GM18499 (cell line): ENCODE data around the gene SH2D3A.
"Not testable (repeated sequence)": the region's sequence is repeated elsewhere in the genome, so short reads cannot be mapped to it uniquely, and the experiment has no call there.

Experiments
- ATAC-seq: cut with Tn5 transposase; IDR thresholded peaks from one replicate; pipeline ENCODE4 v1.9.1; 2021; ENCODE audit warnings: moderate number of reproducible peaks; ENCODE audit not compliant: insufficient read depth, unreplicated experiment

SH2D3A gene

DNA sequence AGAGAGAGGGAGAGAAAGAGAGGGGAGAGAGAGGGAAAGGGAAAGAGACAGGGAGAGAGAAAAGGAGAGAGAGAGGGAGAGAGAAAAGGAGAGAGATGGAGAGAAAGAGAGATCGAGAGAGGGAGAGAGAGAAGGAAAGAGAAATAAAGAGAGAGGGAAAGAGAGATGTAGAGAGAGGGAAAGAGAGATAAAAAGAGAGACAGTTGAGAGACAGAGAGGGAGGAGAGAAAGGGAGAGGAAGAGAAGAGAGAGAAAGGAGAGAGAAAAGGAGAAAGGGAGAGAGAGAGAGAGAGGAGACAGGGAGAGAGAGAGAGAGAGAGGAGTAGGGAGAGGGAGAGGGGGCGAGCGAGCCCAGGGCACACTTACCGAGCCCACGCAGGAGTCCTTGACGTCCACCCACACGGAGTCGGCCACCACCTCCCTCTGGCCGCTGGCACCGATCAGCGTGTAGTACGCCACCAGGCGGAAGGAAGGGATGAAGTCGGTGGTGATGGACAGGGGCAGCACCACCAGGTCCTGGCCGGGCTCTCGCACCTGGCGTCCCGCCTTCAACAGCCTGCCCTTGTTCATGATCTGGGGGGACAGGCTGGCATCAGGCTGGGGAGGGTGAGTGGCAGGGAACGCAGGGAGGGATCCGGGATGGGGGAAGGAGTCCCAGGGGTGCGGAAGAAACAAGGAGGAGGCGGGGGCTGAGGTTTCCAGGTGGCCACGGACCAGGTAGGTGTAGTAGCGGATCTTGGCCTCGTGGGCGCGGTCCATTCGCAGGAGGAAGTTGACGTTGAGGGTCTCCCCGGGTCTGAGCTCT, 56.8 kb downstream of the SH2D3A start:
- ATAC-seq = no peak

- no peak for ATAC-seq
Observed at GRCh38 chr19:6709549-6709948, 57.7 kb downstream of the SH2D3A start.

DNA sequence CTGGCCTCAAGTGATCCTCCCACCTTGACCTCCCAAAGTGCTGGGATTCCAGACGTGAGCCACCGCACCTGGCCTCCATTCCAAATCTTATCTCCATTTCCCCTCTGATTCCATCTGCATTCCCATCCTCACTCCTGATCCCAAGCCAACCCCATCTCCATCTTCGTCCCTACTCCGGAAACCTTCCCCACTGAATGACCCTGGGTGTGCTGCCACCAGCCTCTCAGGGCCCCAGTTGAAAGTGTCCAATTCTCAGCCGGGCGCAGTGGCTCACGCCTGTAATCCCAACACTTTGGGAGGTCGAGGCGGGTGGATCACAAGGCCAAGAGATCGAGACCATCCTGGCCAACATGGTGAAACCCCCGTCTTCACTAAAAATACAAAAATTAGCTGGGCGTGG, 58.3 kb downstream of the SH2D3A start:
- ATAC-seq = not testable (repeated sequence)

DNA sequence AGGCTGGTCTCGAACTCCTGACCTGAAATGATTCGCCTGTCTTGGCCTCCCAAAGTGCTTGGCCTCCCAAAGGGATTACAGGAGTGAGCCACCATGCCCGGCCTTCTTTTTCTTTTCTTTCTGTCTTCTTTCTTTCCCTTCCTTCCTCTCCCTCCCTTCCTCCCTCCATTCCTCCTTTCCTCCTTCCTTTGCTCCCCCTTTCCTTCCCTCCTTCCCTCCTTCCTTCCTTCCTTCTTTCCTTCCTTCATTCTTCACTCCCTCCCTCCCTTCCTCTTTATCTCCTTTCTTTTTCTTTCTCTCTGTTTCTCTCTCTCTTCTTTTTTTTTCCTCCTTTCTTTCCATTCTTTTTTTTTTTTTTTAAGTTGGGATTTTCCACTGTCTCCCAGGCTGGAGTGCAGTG, 58.9 kb downstream of the SH2D3A start:
- no peak for ATAC-seq

DNA sequence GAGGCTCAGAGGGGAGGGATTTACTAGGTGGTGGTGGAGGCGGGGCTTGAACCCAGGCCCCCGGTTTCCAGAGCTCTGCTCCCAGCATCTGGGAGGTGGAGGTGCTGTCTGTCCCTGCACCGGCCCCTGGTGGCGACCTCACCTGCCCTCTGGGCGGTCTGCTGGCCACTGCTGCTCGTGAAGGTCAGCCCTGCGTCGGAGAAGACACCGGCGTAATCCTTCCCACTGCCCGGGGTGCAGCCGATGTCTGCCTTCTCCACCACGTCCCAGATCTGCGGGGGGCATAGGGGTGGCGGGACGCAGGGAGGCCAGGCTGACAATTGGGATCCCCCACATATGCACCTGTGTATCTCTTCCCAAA, 59.6 kb downstream of the SH2D3A start:
- ATAC-seq = no peak

- ATAC-seq = no peak
Observed at GRCh38 chr19:6707011-6707657, 60.1 kb downstream of the SH2D3A start.

DNA sequence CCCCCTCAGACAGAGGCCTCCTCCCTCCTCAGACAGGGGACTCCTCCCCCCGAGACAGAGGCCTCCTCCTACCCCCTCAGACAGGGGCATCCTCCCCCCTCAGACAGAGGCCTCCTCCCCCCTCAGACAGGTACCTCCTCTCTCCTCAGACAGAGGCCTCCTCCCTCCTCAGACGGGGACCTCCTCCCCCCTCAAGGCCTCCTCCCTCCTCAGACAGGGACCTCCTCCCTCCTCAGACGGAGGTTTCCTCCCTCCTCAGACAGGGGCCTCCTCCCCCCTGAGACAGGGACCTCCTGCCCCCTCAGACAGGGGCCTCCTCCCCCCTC, 60.6 kb downstream of the SH2D3A start:
- no peak for ATAC-seq

DNA sequence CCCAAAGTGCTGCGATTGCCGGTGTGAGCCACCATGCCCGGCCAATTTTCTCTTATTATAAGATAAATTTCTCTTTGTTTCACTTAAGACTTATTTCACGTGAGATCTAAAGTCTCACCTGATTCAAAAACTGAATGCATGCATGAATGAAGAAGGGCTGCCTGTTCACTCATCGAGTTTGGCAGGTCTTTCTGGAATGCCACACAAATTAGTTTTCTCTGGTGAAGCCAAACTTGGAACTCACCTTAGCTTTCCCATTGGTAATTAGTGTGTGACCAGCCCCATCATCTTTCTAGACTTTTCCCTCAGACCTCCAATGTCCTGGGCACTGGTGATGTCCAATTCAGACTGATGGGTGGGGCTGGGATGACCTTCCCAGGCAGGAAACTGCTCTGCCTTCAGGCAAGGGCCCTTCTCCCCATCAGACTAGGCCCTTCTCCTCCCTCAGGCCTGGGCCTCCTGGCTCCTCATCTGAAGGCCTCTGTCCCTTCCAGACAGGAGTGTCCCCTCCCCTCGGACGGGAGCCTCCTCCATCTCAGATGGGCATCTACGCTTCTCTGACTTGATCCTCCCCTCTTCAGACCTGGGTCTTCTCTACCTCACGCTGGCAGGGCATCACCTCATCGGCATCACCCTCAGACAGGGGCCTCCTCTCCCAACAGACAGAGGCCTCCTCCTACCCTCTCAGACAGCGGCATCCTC, 61.2 kb downstream of the SH2D3A start:
- ATAC-seq = no peak
